ENCODE measurements around the gene TMPRSS3.

GRCh38 chr21:42433946-42434551 is 38.2 kb upstream of the TMPRSS3 start:
- TF ChIP-seq REST (IDR thresholded peaks at IDR 0.05; ENCODE audit: low read depth), result no peak
- TF ChIP-seq TAF1 (IDR thresholded peaks at IDR 0.05; ENCODE audit: low read depth), result no peak
- TF ChIP-seq RAD21 (IDR thresholded peaks at IDR 0.05; ENCODE audit: low read depth), result no peak
- no peak for TF ChIP-seq CREB1 (IDR thresholded peaks at IDR 0.05; ENCODE audit: low read depth)

All from Ishikawa (cell line).